Neural cell (in vitro differentiated cells): ENCODE measurements around the gene OR52H1. TPM values are rescaled to one million over a fixed set of nuclear protein-coding genes. Genes with fewer than 3 reads are reported as not detected.

Experiments
- H2AFZ ChIP-seq: fragments of 200-600, 300-800 bp; sonication (generic), shearing (Covaris generic); 2 replicates; pipeline ENCODE4 v1.6.0; 2014; ENCODE audit warnings: low read depth, mild to moderate bottlenecking, antibody characterized with exemption, low read length, moderate library complexity
- H3F3A ChIP-seq: fragments of 200-600 bp; shearing (Covaris generic); 2 replicates; pipeline ENCODE4 v1.6.1; 2016; ENCODE audit warnings: mild to moderate bottlenecking, moderate library complexity, mixed read lengths, antibody characterized with exemption, low read length; ENCODE audit not compliant: insufficient read depth, poor library complexity, severe bottlenecking
- H3K27ac ChIP-seq: fragments of 200-600, 300-800 bp; sonication (generic), shearing (Covaris generic); 2 replicates; pipeline ENCODE4 v1.5.1; 2014; ENCODE audit warnings: mild to moderate bottlenecking, low read length, moderate library complexity
- H3K27me3 ChIP-seq: fragments of 300-800, 200-600 bp; sonication (generic), shearing (Covaris generic); 2 replicates; pipeline ENCODE4 v1.6.0; 2014; ENCODE audit warnings: mild to moderate bottlenecking, low read depth, low read length, moderate library complexity; ENCODE audit not compliant: insufficient read depth
- H3K36me3 ChIP-seq: fragments of 300-800, 200-600 bp; sonication (generic), shearing (Covaris generic); 2 replicates; pipeline ENCODE4 v1.5.1; 2014; ENCODE audit warnings: mild to moderate bottlenecking, antibody characterized with exemption, low read length, moderate library complexity; ENCODE audit not compliant: insufficient read depth
- H3K4me2 ChIP-seq: fragments of 300-800, 200-600 bp; sonication (generic), shearing (Covaris generic); 2 replicates; pipeline ENCODE4 v1.6.0; 2014; ENCODE audit warnings: mild to moderate bottlenecking, low read length
- H3K4me3 ChIP-seq: fragments of 300-800, 200-600 bp; sonication (generic), shearing (Covaris generic); 2 replicates; pipeline ENCODE4 v1.5.1; 2014; ENCODE audit warnings: mild to moderate bottlenecking, low read length, moderate library complexity
- H3K79me2 ChIP-seq: fragments of 200-600 bp; shearing (Covaris generic); replicated peaks from 2 replicates; pipeline ENCODE4 v1.6.0; 2014; ENCODE audit warnings: mild to moderate bottlenecking, low read length, moderate library complexity; ENCODE audit not compliant: insufficient read depth
- H3K9ac ChIP-seq: fragments of 300-800, 200-600 bp; sonication (generic), shearing (Covaris generic); 2 replicates; pipeline ENCODE4 v1.6.1; 2016; ENCODE audit warnings: mild to moderate bottlenecking, low read length, mixed read lengths
- H3K9me2 ChIP-seq: fragments of 200-600 bp; shearing (Covaris generic); 2 replicates; pipeline ENCODE4 v1.6.1; 2016; ENCODE audit warnings: mild to moderate bottlenecking, low read length, mixed read lengths; ENCODE audit not compliant: insufficient read depth
- H3K9me3 ChIP-seq: fragments of 200-600, 300-800 bp; sonication (generic), shearing (Covaris generic); 2 replicates; pipeline ENCODE4 v1.6.1; 2016; ENCODE audit warnings: mild to moderate bottlenecking, mixed run types, low read length, moderate library complexity, mixed read lengths
- H4K20me1 ChIP-seq: fragments of 200-600 bp; shearing (Covaris generic); 2 replicates; pipeline ENCODE4 v1.6.1; 2016; ENCODE audit warnings: mild to moderate bottlenecking, mixed run types; ENCODE audit not compliant: insufficient read depth
- CTCF ChIP-seq: fragments of 450-650 bp; IDR thresholded peaks from 2 replicates; pipeline ENCODE4 v1.5.1; 2014; ENCODE audit warnings: antibody characterized with exemption, mild to moderate bottlenecking, moderate library complexity; ENCODE audit not compliant: poor library complexity, severe bottlenecking
- EP300 ChIP-seq: fragments of 450-650 bp; conservative IDR thresholded peaks from 2 replicates; pipeline ENCODE4 v1.6.1; 2014; ENCODE audit warnings: antibody characterized with exemption, mild to moderate bottlenecking, moderate library complexity; ENCODE audit not compliant: poor library complexity, severe bottlenecking
- EZH2 ChIP-seq: fragments of 200-600, 300-800 bp; shearing (Covaris generic), sonication (generic); IDR thresholded peaks from 2 replicates; pipeline ENCODE4 v1.6.1; 2014; ENCODE audit warnings: antibody characterized with exemption, low read length, borderline replicate concordance, mild to moderate bottlenecking; ENCODE audit not compliant: insufficient read depth, poor library complexity, severe bottlenecking
- MXI1 ChIP-seq: fragments of 450-650 bp; conservative IDR thresholded peaks from 2 replicates; pipeline ENCODE4 v1.6.1; 2014; ENCODE audit warnings: antibody characterized with exemption, mild to moderate bottlenecking; ENCODE audit not compliant: poor library complexity, severe bottlenecking
- POLR2AphosphoS5 ChIP-seq: IDR thresholded peaks from 2 replicates; pipeline ENCODE4 v1.6.1; 2012
- RAD21 ChIP-seq: fragments of 450-650 bp; conservative IDR thresholded peaks from 2 replicates; pipeline ENCODE4 v1.6.1; 2014; ENCODE audit warnings: antibody characterized with exemption, mild to moderate bottlenecking, moderate library complexity
- SMC3 ChIP-seq: fragments of 450-650 bp; conservative IDR thresholded peaks from 2 replicates; pipeline ENCODE4 v1.6.1; 2014; ENCODE audit warnings: antibody characterized with exemption, mild to moderate bottlenecking, moderate library complexity; ENCODE audit not compliant: poor library complexity
- TAF1 ChIP-seq: IDR thresholded peaks from 2 replicates; pipeline ENCODE4 v1.6.1; 2012; ENCODE audit warnings: low read depth
- polyA plus RNA-seq: library from polyadenylated mRNA; depleted of rRNA; stranded (reverse); fragments of >200 nt; gene quantifications from 2 replicates; pipeline ENCODE4 v1.2.3, GENCODE V29; 2014
- TF ChIP-seq, protein P1 (sequence below): IDR thresholded peaks from 2 replicates; pipeline ENCODE4 v1.6.1; 2012; ENCODE audit warnings: borderline replicate concordance

Gene OR52H1
- polyA plus RNA-seq, 1 donor from 2014 or later = not detected

DNA sequence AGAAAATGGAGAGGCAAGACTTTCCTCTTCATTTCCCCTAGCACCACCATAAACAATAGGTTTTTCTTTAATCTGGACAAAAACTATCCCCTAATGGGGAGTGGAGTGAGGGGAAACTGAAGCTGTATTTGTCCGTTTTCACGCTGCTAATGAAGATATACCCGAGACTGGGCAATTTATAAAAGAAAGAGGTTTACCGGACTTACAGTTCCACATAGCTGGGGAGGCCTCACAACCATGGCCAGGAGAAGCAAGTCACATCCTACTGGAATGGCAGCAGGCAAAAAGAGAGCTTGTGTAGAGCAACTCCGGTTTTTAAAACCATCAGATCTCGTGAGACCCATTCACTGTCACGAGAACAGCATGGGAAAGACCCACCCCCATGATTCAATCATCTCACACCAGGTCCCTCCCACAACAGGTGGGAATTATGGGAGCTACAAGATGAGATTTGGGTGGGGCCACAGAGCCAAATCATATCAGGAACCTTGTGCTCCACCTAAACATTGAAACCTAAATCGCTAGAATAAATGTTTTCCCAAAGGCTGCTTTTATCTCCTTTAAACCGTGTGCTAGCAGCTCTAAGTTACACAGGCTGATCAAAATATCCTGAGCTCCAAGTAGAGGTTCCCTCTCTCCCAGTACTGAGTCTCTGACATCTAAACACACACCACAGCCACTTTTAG is 42.8 kb downstream of the OR52H1 start:
- Histone ChIP-seq H3K4me2 (no peak overlapping the region), H3K79me2 (no peaks in the 10 kb centered on the region), H3K4me3 (no peak overlapping the region), H3K27ac (no peak overlapping the region), H4K20me1 (no peaks in the 10 kb centered on the region), H2AFZ (no peak overlapping the region), H3K36me3 (no peaks in the 10 kb centered on the region), H3K27me3 (no peaks in the 10 kb centered on the region), H3K9me2 (no peaks in the 10 kb centered on the region), H3F3A (no peaks in the 10 kb centered on the region), H3K9me3 (no peaks in the 10 kb centered on the region), H3K9ac (no peak overlapping the region)
- TF ChIP-seq EP300 (no peak), SMC3 (no peak), TAF1 (no peak), POLR2AphosphoS5 (no peak), EZH2 (no peak), MXI1 (no peak), RAD21 (no peak), CTCF (no peak)
- TF ChIP-seq, protein P1, sequence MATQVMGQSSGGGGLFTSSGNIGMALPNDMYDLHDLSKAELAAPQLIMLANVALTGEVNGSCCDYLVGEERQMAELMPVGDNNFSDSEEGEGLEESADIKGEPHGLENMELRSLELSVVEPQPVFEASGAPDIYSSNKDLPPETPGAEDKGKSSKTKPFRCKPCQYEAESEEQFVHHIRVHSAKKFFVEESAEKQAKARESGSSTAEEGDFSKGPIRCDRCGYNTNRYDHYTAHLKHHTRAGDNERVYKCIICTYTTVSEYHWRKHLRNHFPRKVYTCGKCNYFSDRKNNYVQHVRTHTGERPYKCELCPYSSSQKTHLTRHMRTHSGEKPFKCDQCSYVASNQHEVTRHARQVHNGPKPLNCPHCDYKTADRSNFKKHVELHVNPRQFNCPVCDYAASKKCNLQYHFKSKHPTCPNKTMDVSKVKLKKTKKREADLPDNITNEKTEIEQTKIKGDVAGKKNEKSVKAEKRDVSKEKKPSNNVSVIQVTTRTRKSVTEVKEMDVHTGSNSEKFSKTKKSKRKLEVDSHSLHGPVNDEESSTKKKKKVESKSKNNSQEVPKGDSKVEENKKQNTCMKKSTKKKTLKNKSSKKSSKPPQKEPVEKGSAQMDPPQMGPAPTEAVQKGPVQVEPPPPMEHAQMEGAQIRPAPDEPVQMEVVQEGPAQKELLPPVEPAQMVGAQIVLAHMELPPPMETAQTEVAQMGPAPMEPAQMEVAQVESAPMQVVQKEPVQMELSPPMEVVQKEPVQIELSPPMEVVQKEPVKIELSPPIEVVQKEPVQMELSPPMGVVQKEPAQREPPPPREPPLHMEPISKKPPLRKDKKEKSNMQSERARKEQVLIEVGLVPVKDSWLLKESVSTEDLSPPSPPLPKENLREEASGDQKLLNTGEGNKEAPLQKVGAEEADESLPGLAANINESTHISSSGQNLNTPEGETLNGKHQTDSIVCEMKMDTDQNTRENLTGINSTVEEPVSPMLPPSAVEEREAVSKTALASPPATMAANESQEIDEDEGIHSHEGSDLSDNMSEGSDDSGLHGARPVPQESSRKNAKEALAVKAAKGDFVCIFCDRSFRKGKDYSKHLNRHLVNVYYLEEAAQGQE = no peak

DNA sequence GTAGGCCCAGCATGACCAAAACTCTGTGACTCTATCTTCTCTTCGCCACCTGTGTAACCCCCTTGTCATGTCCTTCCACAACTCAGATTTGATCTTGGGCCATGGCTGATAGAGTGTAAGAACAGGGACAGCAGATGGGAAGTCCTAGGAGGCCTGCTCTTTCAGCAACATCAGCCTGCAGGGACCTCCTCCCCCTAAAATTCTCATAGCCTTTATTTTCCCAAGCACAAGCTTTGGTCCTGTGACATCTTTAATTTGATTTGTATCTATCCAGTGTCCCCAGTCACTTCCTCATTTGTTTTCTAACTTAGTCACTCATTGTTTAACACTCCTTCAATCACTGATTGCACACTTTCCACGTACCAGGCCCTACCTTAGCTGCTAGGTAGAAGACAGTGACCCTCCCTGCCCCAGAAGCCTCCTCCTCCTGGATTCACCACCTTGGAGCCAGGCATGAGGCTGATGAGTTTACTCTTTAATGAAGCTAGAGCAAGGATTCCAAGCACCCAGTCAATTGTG is 43.9 kb downstream of the OR52H1 start:
- Histone ChIP-seq H3K4me2 (no peak overlapping the region), H3F3A (no peaks in the 10 kb centered on the region), H3K4me3 (no peak overlapping the region), H2AFZ (no peak overlapping the region), H3K27me3 (no peaks in the 10 kb centered on the region), H3K36me3 (no peaks in the 10 kb centered on the region), H3K9me2 (no peaks in the 10 kb centered on the region), H4K20me1 (no peaks in the 10 kb centered on the region), H3K79me2 (no peaks in the 10 kb centered on the region), H3K9me3 (no peaks in the 10 kb centered on the region), H3K9ac (no peak overlapping the region), H3K27ac (no peak overlapping the region)
- TF ChIP-seq CTCF (no peak), SMC3 (no peak), TAF1 (no peak), RAD21 (no peak), MXI1 (no peak), EP300 (no peak), EZH2 (no peak), POLR2AphosphoS5 (no peak)
- TF ChIP-seq, protein P1 = no peak
